IMR-90 (cell line): ENCODE results near the gene CHST10. TPM values are rescaled to one million over a fixed set of nuclear protein-coding genes. Genes with fewer than 3 reads are reported as not detected.
A peak's percentile ranks its signal among the peaks of the same experiment; 100 is the strongest.

Source experiments
- ATAC-seq: fragments of 200-7000 bp; cut with Tn5 transposase; 2 replicates; pipeline ENCODE4 v1.9.1; 2020; ENCODE audit warnings: low read depth, mild to moderate bottlenecking, moderate library complexity
- BruUV-seq: library from RNA; stranded (reverse); fragments of 400-500 nt; replicated peaks from 2 replicates; lab custom pipeline; 2021; lab: Mats Ljungman, UMichigan
- CTCF ChIA-PET: fragments of 300-600 bp; formaldehyde crosslinking; extraction: SDS; loops from one replicate; lab custom pipeline; 2021; ENCODE audit warnings: antibody characterized with exemption; lab: Yijun Ruan, JAX
- POLR2A ChIA-PET: fragments of 300-600 bp; sonication (Branson Sonifier 250); formaldehyde crosslinking; loops from one replicate; lab custom pipeline; 2022; ENCODE audit warnings: antibody characterized with exemption; ENCODE audit not compliant: unreplicated experiment; lab: Charles Lee
- DNase-seq: peaks from one replicate; pipeline ENCODE4 v3.0.0; 2013
- H2AFZ ChIP-seq: replicated peaks from 2 replicates; pipeline ENCODE3; 2013; ENCODE audit warnings: low read length, mild to moderate bottlenecking; ENCODE audit not compliant: poor library complexity
- H2AK5ac ChIP-seq: 2 replicates; pipeline ENCODE4 v1.6.1; 2013; ENCODE audit warnings: low read depth, low read length, inconsistent platforms
- H2AK9ac ChIP-seq: replicated peaks from 2 replicates; pipeline ENCODE3; 2013; ENCODE audit warnings: mild to moderate bottlenecking, low read depth, low read length, moderate library complexity; ENCODE audit not compliant: poor library complexity
- H2BK120ac ChIP-seq: 2 replicates; pipeline ENCODE4 v1.6.1; 2013; ENCODE audit warnings: low read depth, low read length, inconsistent platforms
- H2BK15ac ChIP-seq: 3 replicates; pipeline ENCODE4 v1.6.1; 2013; ENCODE audit warnings: low read depth, low read length, inconsistent platforms
- H2BK20ac ChIP-seq: 2 replicates; pipeline ENCODE4 v1.6.1; 2013; ENCODE audit warnings: low read depth, mild to moderate bottlenecking, inconsistent platforms, low read length, moderate library complexity
- H2BK5ac ChIP-seq: 2 replicates; pipeline ENCODE4 v1.6.1; 2013; ENCODE audit warnings: mild to moderate bottlenecking, low read depth, low read length, inconsistent platforms; ENCODE audit not compliant: poor library complexity, severe bottlenecking
- H3K14ac ChIP-seq: replicated peaks from 2 replicates; pipeline ENCODE4 v1.6.1; 2013; ENCODE audit warnings: low read depth, low read length, inconsistent platforms
- H3K18ac ChIP-seq: 2 replicates; pipeline ENCODE4 v1.6.1; 2013; ENCODE audit warnings: low read depth, low read length, control low read depth
- H3K23ac ChIP-seq: 2 replicates; pipeline ENCODE4 v1.6.1; 2013; ENCODE audit warnings: low read depth, low read length, inconsistent platforms
- H3K27ac ChIP-seq: 2 replicates; pipeline ENCODE4 v1.5.1; 2013; ENCODE audit warnings: mild to moderate bottlenecking, control low read depth, low read length; ENCODE audit not compliant: insufficient read depth
- H3K27me3 ChIP-seq: 2 replicates; pipeline ENCODE4 v1.6.1; 2013; ENCODE audit warnings: low read length; ENCODE audit not compliant: control insufficient read depth, insufficient read depth
- H3K36me3 ChIP-seq: 2 replicates; pipeline ENCODE4 v1.6.1; 2013; ENCODE audit warnings: low read length, mixed read lengths; ENCODE audit not compliant: control insufficient read depth, insufficient read depth
- H3K4ac ChIP-seq: 2 replicates; pipeline ENCODE4 v1.6.1; 2013; ENCODE audit warnings: low read depth, low read length, inconsistent platforms
- H3K4me1 ChIP-seq: 2 replicates; pipeline ENCODE4 v1.6.1; 2013; ENCODE audit warnings: low read length, mixed read lengths; ENCODE audit not compliant: control insufficient read depth, insufficient read depth
- H3K4me2 ChIP-seq: 2 replicates; pipeline ENCODE4 v1.6.1; 2013; ENCODE audit warnings: low read depth, mild to moderate bottlenecking, control low read depth, low read length, moderate library complexity
- H3K4me3 ChIP-seq: 2 replicates; pipeline ENCODE4 v1.5.1; 2013; ENCODE audit warnings: low read depth, mild to moderate bottlenecking, control low read depth, low read length, moderate library complexity; ENCODE audit not compliant: insufficient read depth
- H3K56ac ChIP-seq: 2 replicates; pipeline ENCODE4 v1.6.1; 2013; ENCODE audit warnings: low read length, inconsistent platforms; ENCODE audit not compliant: insufficient read depth; ENCODE audit errors: extremely low read depth
- H3K79me1 ChIP-seq, 2 experiments: 2 replicates each; pipeline ENCODE4 v1.6.1; 2013; ENCODE audit warnings: low read length in 2 of 2, inconsistent platforms in 1 of 2, low read depth in 1 of 2
- H3K9ac ChIP-seq: 2 replicates; pipeline ENCODE4 v1.6.1; 2013; ENCODE audit warnings: low read depth, low read length, control low read depth
- H3K9me1 ChIP-seq: 2 replicates; pipeline ENCODE4 v1.6.1; 2013; ENCODE audit warnings: low read length, inconsistent platforms; ENCODE audit not compliant: insufficient read depth
- H3K9me3 ChIP-seq: 2 replicates; pipeline ENCODE4 v1.6.1; 2013; ENCODE audit warnings: low read length; ENCODE audit not compliant: control insufficient read depth, insufficient read depth
- H4K20me1 ChIP-seq: 2 replicates; pipeline ENCODE4 v1.6.1; 2013; ENCODE audit warnings: low read length, inconsistent platforms; ENCODE audit not compliant: insufficient read depth
- H4K5ac ChIP-seq: 2 replicates; pipeline ENCODE4 v1.6.1; 2013; ENCODE audit warnings: mild to moderate bottlenecking, low read depth, low read length, control low read depth
- H4K8ac ChIP-seq, 2 experiments: 2 replicates each; pipeline ENCODE4 v1.6.1; 2013; ENCODE audit warnings: low read depth in 2 of 2, low read length in 2 of 2, control low read depth in 1 of 2, inconsistent platforms in 1 of 2
- H4K91ac ChIP-seq: 2 replicates; pipeline ENCODE4 v1.6.1; 2013; ENCODE audit warnings: low read depth, low read length, inconsistent platforms; ENCODE audit not compliant: insufficient read depth
- CEBPB ChIP-seq: IDR thresholded peaks from 2 replicates; pipeline ENCODE4 v1.6.1; 2012; ENCODE audit warnings: low read depth, low read length, improper control_type of control experiment
- CHD1 ChIP-seq: IDR thresholded peaks from 2 replicates; pipeline ENCODE4 v1.6.1; 2012; ENCODE audit warnings: low read depth, low read length, improper control_type of control experiment
- FOS ChIP-seq: fragments of 150-350 bp; IDR thresholded peaks from 2 replicates; pipeline ENCODE4 v1.6.1; 2016; ENCODE audit warnings: low read depth, low read length
- MAZ ChIP-seq: IDR thresholded peaks from 2 replicates; pipeline ENCODE4 v1.6.1; 2012; ENCODE audit warnings: low read depth, mild to moderate bottlenecking, low read length, improper control_type of control experiment, moderate library complexity, borderline replicate concordance
- MXI1 ChIP-seq: IDR thresholded peaks from 2 replicates; pipeline ENCODE4 v1.6.1; 2012; ENCODE audit warnings: low read depth, mild to moderate bottlenecking, low read length, moderate library complexity, borderline replicate concordance
- POLR2A ChIP-seq: IDR thresholded peaks from 2 replicates; pipeline ENCODE4 v1.6.1; 2012; ENCODE audit warnings: mild to moderate bottlenecking, low read depth, low read length
- RAD21 ChIP-seq: IDR thresholded peaks from 2 replicates; pipeline ENCODE4 v1.6.1; 2012; ENCODE audit warnings: low read length, improper control_type of control experiment
- RCOR1 ChIP-seq: IDR thresholded peaks from 2 replicates; pipeline ENCODE4 v1.6.1; 2012; ENCODE audit warnings: mild to moderate bottlenecking, low read length, improper control_type of control experiment; ENCODE audit not compliant: insufficient replicate concordance
- RFX5 ChIP-seq: IDR thresholded peaks from 2 replicates; pipeline ENCODE4 v1.8.0; 2012; ENCODE audit warnings: low read depth, mild to moderate bottlenecking, low read length, moderate library complexity
- SMC3 ChIP-seq: fragments of 150-350 bp; IDR thresholded peaks from 2 replicates; pipeline ENCODE4 v1.6.1; 2016; ENCODE audit warnings: low read depth, mild to moderate bottlenecking, antibody characterized with exemption, low read length, moderate library complexity
- USF2 ChIP-seq: fragments of 150-350 bp; IDR thresholded peaks from 2 replicates; pipeline ENCODE4 v1.6.1; 2017; ENCODE audit warnings: mild to moderate bottlenecking, antibody characterized with exemption, low read length, low read depth
- WGBS, 2 experiments: methylation state at CpG; one replicate each; pipeline versions ENCODE4 v1.1.5 to v1.1.7; 2013; ENCODE audit warnings: missing lambda C conversion rate in 2 of 2; ENCODE audit not compliant: insufficient read length in 1 of 2; ENCODE audit errors: extremely low coverage in 2 of 2; 5-methylcytosine and 5-hydroxymethylcytosine counted together
- dilution Hi-C: fragments of 300-500 bp; cut with HindIII; formaldehyde crosslinking; loops from one replicate; pipeline ENCODE4 v1.14.3; 2018; ENCODE audit warnings: low sequenced_read_pairs; ENCODE audit not compliant: unreplicated experiment
- in situ Hi-C: fragments of 300-500 bp; cut with MboI; formaldehyde crosslinking; loops from 3 replicates; pipeline ENCODE4 v1.14.3; 2019; ENCODE audit warnings: low sequenced_read_pairs, inconsistent platforms, mixed read lengths
- intact Hi-C: fragments of 100-400 bp; cut with micrococcal nuclease; formaldehyde crosslinking; loops from 2 replicates; pipeline ENCODE4 v1.10.0; 2022
- polyA plus RNA-seq, 3 experiments: library from polyadenylated mRNA; depleted of rRNA; stranded (reverse); fragments of >200 nt; gene quantifications; 2 replicates each; pipeline ENCODE4 v1.2.3, GENCODE V29; 2012; ENCODE audit warnings: low replicate concordance in 1 of 3
- total RNA-seq: library from RNA; depleted of rRNA; stranded (reverse); fragments of >200 nt; gene quantifications from 2 replicates; pipeline ENCODE4 v1.2.3, GENCODE V29; 2012
- TF ChIP-seq, protein P1 (sequence below): conservative IDR thresholded peaks from 2 replicates; pipeline ENCODE4 v1.5.1; 2012; ENCODE audit warnings: mild to moderate bottlenecking, low read depth, low read length, improper control_type of control experiment
- TF ChIP-seq, protein P2 (sequence below): fragments of 150-350 bp; IDR thresholded peaks from 2 replicates; pipeline ENCODE4 v1.6.1; 2016; ENCODE audit warnings: low read depth, mild to moderate bottlenecking, low read length, moderate library complexity, borderline replicate concordance

CHST10 gene
- total and polyA plus RNA-seq, 2 of the 4 experiments (the other 2 are of a cell fraction), result 6.9 to 8.6 TPM

- in situ Hi-C loops, result loop anchor here (25.0 kb wide), 2 partner anchors 682 to 857 kb away; no protein-coding TSS in a partner anchor
- Histone ChIP-seq H3K9me1 (no peaks in the 10 kb centered on the region; the same call in 1 of the 2 replicates), H3K27ac (no peak overlapping the region), H3K27me3 (no peaks in the 10 kb centered on the region), H2BK15ac (no peak overlapping the region), H2AK9ac (no peak overlapping the region), H2BK5ac (no peak overlapping the region), H3K4me2 (no peak overlapping the region), H3K4ac (no peak overlapping the region), H2AFZ (no peak overlapping the region), H3K79me1 (no peaks in the 10 kb centered on the region), H4K20me1 (no peaks in the 10 kb centered on the region), H3K4me1 (peaks cover 2% of the 10 kb centered on the region; the same call in 1 of the 2 replicates), H3K36me3 (peaks cover 10% of the 10 kb centered on the region), H3K9me3 (no peaks in the 10 kb centered on the region), H3K56ac (no peak overlapping the region), H4K5ac (no peak overlapping the region), H2BK120ac (no peak overlapping the region), H4K91ac (no peak overlapping the region), H3K23ac (no peak overlapping the region), H2BK20ac (no peak overlapping the region), H2AK5ac (no peak overlapping the region), H4K8ac (no peak overlapping the region), H3K14ac (no peak overlapping the region), H3K9ac (no peak overlapping the region), H3K18ac (no peak overlapping the region), H3K4me3 (no peak overlapping the region)
- intact Hi-C loops, result no loop called here
- 90% methylated on average over 10 of the region's 12 CpGs; no CpG with 5 or more reads in 1 of the 2 experiments for WGBS, 2 experiments
- no TSS peak for BruUV-seq
- ATAC-seq, result no peak
- peak; percentile 5 for DNase-seq
- dilution Hi-C loops, result no loop called here
- ChIA-PET POLR2A (no interaction called here), CTCF (no interaction called here)
- TF ChIP-seq SMC3, result no peak
- no peak for TF ChIP-seq POLR2A
- no peak for TF ChIP-seq FOS
- TF ChIP-seq, protein P1, sequence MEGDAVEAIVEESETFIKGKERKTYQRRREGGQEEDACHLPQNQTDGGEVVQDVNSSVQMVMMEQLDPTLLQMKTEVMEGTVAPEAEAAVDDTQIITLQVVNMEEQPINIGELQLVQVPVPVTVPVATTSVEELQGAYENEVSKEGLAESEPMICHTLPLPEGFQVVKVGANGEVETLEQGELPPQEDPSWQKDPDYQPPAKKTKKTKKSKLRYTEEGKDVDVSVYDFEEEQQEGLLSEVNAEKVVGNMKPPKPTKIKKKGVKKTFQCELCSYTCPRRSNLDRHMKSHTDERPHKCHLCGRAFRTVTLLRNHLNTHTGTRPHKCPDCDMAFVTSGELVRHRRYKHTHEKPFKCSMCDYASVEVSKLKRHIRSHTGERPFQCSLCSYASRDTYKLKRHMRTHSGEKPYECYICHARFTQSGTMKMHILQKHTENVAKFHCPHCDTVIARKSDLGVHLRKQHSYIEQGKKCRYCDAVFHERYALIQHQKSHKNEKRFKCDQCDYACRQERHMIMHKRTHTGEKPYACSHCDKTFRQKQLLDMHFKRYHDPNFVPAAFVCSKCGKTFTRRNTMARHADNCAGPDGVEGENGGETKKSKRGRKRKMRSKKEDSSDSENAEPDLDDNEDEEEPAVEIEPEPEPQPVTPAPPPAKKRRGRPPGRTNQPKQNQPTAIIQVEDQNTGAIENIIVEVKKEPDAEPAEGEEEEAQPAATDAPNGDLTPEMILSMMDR, result no peak
- no peak for TF ChIP-seq RFX5
- TF ChIP-seq, protein P2, sequence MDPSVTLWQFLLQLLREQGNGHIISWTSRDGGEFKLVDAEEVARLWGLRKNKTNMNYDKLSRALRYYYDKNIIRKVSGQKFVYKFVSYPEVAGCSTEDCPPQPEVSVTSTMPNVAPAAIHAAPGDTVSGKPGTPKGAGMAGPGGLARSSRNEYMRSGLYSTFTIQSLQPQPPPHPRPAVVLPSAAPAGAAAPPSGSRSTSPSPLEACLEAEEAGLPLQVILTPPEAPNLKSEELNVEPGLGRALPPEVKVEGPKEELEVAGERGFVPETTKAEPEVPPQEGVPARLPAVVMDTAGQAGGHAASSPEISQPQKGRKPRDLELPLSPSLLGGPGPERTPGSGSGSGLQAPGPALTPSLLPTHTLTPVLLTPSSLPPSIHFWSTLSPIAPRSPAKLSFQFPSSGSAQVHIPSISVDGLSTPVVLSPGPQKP, result no peak
- TF ChIP-seq RAD21, result no peak
- TF ChIP-seq USF2, result no peak
- no peak for TF ChIP-seq CEBPB
- TF ChIP-seq RCOR1, result no peak
- no peak for TF ChIP-seq MXI1
- TF ChIP-seq MAZ, result no peak
- no peak for TF ChIP-seq CHD1
Observed at GRCh38 chr2:100394111-100394641, 23.3 kb downstream of the CHST10 start.
